Left lung (tissue), 10 donors: ENCODE measurements around the gene POLG2. TPM values are rescaled to one million over a fixed set of nuclear protein-coding genes. Genes with fewer than 3 reads are reported as not detected.
"Not testable (repeated sequence)": the region's sequence is repeated elsewhere in the genome, so short reads cannot be mapped to it uniquely, and the experiment has no call there.

ENCODE experiments used
- ATAC-seq: fragments of 200-7000 bp; cut with Tn5 transposase; one replicate; pipeline ENCODE4 v1.9.1; 2020; ENCODE audit warnings: moderate library complexity
- DNase-seq, 4 donors: peaks; one replicate each; pipeline ENCODE4 v3.0.0-alpha.2; 2013 to 2020
- H3K27ac ChIP-seq, 2 donors: fragments of 200-600 bp; sonication (generic) in 1 of 2; one replicate each; pipeline versions ENCODE4 v1.5.0 to v1.8.0; 2020 to 2021
- H3K27me3 ChIP-seq, 2 donors: fragments of 200-600 bp; sonication (generic) in 1 of 2; one replicate each; pipeline versions ENCODE4 v1.5.0 to v1.8.0; 2020 to 2021
- H3K36me3 ChIP-seq, 2 donors: fragments of 200-600 bp; sonication (generic) in 1 of 2; one replicate each; pipeline versions ENCODE4 v1.5.0 to v1.8.0; 2020 to 2021
- H3K4me1 ChIP-seq, 2 donors: fragments of 200-600 bp; one replicate each; pipeline ENCODE4 v1.8.0; 2021
- H3K4me3 ChIP-seq, 2 donors: fragments of 200-600 bp; sonication (generic) in 1 of 2; one replicate each; pipeline versions ENCODE4 v1.5.0 to v1.8.0; 2020 to 2021; ENCODE audit warnings: mild to moderate bottlenecking in 1 of 2
- H3K9me3 ChIP-seq, 2 donors: fragments of 200-600 bp; sonication (generic) in 1 of 2; one replicate each; pipeline versions ENCODE4 v1.5.0 to v1.8.0; 2020 to 2021
- intact Hi-C, 2 donors: fragments of 100-400 bp; cut with DNase I; formaldehyde crosslinking; loops; one replicate each; pipeline versions ENCODE4 v1.11.2 to v1.14.2; 2022
- polyA plus RNA-seq, 6 donors: library from polyadenylated mRNA; unstranded; fragments of 120-200 nt; gene quantifications; one replicate each; pipeline ENCODE4 v1.2.1, GENCODE V29; 2013; ENCODE audit not compliant: insufficient read length in 6 of 6
- total RNA-seq, 2 donors: library from RNA; stranded (reverse); fragmentation: NEBNext Ultra II Directional; extraction: Animal tissue kit (Norgen Biotek cat#: 25700); gene quantifications; one replicate each; pipeline ENCODE4 v1.2.1, GENCODE V29; 2021
- TF ChIP-seq, protein P1 (sequence below), 2 donors: fragments of 200-600 bp; sonication (generic) in 1 of 2; IDR thresholded peaks; one replicate each; pipeline versions ENCODE4 v1.5.0 to v1.8.0; 2021; ENCODE audit warnings: antibody characterized with exemption in 2 of 2
- donor health status: DM: no; HTN: yes; CAD: no.
- donor health status: DM: no; HTN: no; CAD: no.

POLG2 gene
- total and polyA plus RNA-seq, 8 donors: 12.6 to 60.6 (median 48.5) TPM

DNA sequence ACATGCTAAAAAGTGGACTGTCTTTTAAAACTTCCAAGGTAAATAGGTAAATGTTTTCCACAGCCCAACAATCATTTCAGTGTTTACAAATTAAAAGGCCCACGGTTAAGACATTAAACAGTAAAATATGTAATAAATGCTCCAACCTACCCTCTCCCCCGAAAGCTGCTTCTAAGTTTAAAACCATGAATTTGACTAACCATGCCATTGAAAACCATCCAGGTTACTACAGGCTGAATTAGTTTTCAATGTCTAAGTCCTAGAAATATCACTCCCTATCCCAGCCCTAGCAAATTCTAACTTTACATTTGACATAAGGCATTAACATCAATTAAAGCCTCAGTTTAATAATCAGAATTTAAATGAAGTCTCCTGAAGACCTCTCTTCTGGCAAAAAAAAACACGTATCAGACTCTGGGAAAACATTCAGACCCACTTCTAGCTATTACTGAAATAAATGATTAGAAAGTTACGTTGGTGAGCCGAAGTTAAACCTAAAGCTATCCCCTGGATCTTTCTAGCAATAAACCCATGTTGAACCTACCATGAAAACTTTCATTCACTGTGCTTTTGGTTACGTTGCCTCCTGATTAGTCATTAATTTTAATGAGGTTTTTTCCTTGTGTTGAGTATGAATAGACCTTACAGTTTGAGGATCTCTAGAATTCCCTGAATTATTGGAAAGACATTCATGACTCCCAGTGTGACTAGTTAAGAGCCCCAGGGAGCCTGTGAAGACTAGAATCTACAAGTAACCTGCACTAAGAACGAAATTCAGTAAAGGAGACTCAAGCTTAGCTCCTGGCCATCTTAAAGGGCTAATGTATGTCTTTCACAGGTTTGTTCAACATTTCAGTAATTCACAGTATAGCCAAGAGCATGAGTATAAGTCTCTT lies 1.7 kb upstream of the POLG2 start:
- Histone ChIP-seq H3K27ac (peak overlapping the region in 1 of 2 donors; percentile 88), H3K9me3 (no peaks in the 10 kb centered on the region), H3K4me1 (peaks cover 27 to 95% of the 10 kb centered on the region in 2 donors), H3K4me3 (no peak overlapping the region), H3K27me3 (no peaks in the 10 kb centered on the region), H3K36me3 (peaks cover 27 to 58% of the 10 kb centered on the region in 2 donors)
- ATAC-seq (no peak), DNase-seq (no peak)
- intact Hi-C loops: loop anchor here in 1 of 2 donors (10.0 kb wide), 1 partner anchor 174 kb away; no protein-coding TSS in a partner anchor
- TF ChIP-seq, protein P1, sequence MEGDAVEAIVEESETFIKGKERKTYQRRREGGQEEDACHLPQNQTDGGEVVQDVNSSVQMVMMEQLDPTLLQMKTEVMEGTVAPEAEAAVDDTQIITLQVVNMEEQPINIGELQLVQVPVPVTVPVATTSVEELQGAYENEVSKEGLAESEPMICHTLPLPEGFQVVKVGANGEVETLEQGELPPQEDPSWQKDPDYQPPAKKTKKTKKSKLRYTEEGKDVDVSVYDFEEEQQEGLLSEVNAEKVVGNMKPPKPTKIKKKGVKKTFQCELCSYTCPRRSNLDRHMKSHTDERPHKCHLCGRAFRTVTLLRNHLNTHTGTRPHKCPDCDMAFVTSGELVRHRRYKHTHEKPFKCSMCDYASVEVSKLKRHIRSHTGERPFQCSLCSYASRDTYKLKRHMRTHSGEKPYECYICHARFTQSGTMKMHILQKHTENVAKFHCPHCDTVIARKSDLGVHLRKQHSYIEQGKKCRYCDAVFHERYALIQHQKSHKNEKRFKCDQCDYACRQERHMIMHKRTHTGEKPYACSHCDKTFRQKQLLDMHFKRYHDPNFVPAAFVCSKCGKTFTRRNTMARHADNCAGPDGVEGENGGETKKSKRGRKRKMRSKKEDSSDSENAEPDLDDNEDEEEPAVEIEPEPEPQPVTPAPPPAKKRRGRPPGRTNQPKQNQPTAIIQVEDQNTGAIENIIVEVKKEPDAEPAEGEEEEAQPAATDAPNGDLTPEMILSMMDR (IDR thresholded peaks at IDR 0.05): no peak

DNA sequence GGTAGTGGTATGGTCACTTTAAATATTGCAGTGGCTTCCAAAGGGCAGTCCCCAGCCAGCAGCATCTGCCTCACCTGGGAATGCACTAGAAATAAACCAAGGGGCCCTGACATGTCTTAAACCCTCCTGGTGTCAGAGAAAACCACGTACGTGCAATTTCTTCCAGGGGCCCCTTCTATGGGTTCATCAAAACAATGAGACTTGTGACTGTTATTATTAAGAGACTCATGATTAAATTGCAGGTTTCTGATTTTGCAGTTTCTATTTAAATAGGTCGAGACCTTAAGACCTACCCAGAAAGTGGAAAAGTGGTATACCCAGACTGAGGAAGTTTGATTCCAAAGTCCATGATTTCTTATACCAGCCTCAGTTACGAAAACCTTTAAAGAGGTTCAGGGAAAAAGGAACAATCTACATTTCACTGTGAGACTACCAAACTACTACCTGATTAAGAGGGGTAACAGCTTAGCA lies 746 bp upstream of the POLG2 start:
- H3K9me3 ChIP-seq: no peaks in the 10 kb centered on the region
- peak overlapping the region; percentile 81 to 88 for H3K27ac ChIP-seq
- no peak for DNase-seq
- peak overlapping the region in 1 of 2 donors; percentile 75 for H3K4me3 ChIP-seq
- peaks cover 21 to 93% of the 10 kb centered on the region in 2 donors for H3K4me1 ChIP-seq
- intact Hi-C loops: loop anchor here in 1 of 2 donors (10.0 kb wide), 1 partner anchor 173 kb away; no protein-coding TSS in a partner anchor
- H3K27me3 ChIP-seq: no peaks in the 10 kb centered on the region
- peaks cover 21 to 57% of the 10 kb centered on the region in 2 donors for H3K36me3 ChIP-seq
- ATAC-seq: no peak
- TF ChIP-seq, protein P1 (IDR thresholded peaks at IDR 0.05): no peak

DNA sequence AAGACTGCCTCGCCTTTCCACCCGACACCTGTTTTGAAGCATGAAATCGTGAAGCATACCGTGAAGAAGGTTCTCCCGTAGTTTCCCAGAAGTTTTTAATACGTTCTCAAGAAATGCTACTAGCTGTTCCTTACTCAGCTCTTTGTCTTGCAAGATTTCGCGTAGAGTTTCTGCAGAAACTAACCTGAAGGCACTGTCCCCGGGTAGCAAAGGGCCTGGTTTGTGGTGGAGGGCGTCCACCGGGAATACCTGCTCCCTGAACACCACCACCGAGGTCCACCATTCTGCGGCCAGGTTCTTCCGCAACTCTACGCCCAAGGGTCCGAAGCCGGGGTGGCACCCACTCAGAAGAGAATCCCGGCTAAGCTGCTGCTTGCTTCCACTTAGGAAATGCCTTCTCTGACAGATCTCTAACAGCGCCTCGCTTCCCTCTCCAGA lies 487 bp downstream of the POLG2 start:
- Histone ChIP-seq H3K9me3 (no peaks in the 10 kb centered on the region), H3K4me1 (peaks cover 21 to 89% of the 10 kb centered on the region in 2 donors), H3K27ac (peak overlapping the region; percentile 81 to 88), H3K27me3 (no peaks in the 10 kb centered on the region), H3K36me3 (peaks cover 9 to 51% of the 10 kb centered on the region in 2 donors), H3K4me3 (peak overlapping the region; percentile 41 to 75)
- ATAC-seq: peak; percentile 25
- DNase-seq: no peak
- TF ChIP-seq, protein P1 (IDR thresholded peaks at IDR 0.05): no peak
- intact Hi-C loops: loop anchor here in 1 of 2 donors (10.0 kb wide), 1 partner anchor 172 kb away; no protein-coding TSS in a partner anchor

DNA sequence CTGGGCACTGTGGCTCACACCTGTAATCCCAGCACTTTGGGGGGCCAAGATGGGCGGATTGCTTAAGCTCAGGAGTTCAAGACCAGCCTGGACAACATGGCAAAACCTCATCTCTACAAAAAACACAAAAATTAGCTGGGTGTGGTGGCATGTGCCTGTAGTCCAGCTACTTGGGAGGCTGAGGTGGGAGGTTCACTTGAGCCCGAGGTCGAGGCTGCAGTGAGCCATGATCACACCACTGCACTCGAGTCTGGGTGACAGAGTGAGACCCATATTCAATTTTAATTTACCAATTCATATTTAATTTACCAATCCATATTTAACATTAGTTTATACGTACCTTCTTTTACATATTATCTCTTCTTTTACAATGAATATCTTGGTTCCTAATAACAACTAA lies 1.6 kb downstream of the POLG2 start:
- not testable (repeated sequence) for DNase-seq, H3K27ac ChIP-seq, ATAC-seq, H3K9me3 ChIP-seq, H3K27me3 ChIP-seq
- intact Hi-C loops: loop anchor here in 1 of 2 donors (10.0 kb wide), 1 partner anchor 170 kb away; no protein-coding TSS in a partner anchor
- peak overlapping the region in 1 of 2 donors; percentile 75 for H3K4me3 ChIP-seq
- peaks cover 21 to 83% of the 10 kb centered on the region in 2 donors for H3K4me1 ChIP-seq
- peaks cover 2 to 48% of the 10 kb centered on the region in 2 donors for H3K36me3 ChIP-seq

GRCh38 chr17:64494121-64494520 lies 2.7 kb downstream of the POLG2 start:
- TF ChIP-seq, protein P1 (IDR thresholded peaks at IDR 0.05): no peak
- Histone ChIP-seq H3K4me3 (no peak overlapping the region), H3K9me3 (no peaks in the 10 kb centered on the region), H3K27ac (no peak overlapping the region), H3K27me3 (no peaks in the 10 kb centered on the region), H3K4me1 (peaks cover 21 to 71% of the 10 kb centered on the region in 2 donors), H3K36me3 (peaks cover 0 to 48% of the 10 kb centered on the region in 2 donors)
- intact Hi-C loops: loop anchor here in 1 of 2 donors (5.0 to 10.0 kb wide), 2 partner anchors 72 to 169 kb away; no protein-coding TSS in a partner anchor
- DNase-seq (no peak), ATAC-seq (no peak)
